Adrenal gland (tissue), 5 donors: ENCODE results near the gene ADH6.

Experiments used
- POLR2A ChIP-seq, 2 donors: fragments of 450-650 bp; IDR thresholded peaks; one replicate each; pipeline ENCODE4 v1.6.1; 2017; ENCODE audit warnings: antibody characterized with exemption in 2 of 2, mild to moderate bottlenecking in 2 of 2, moderate library complexity in 1 of 2
- TF ChIP-seq, protein P1 (sequence below), 6 experiments: fragments of 450-650 bp in 4 of 6; fragments of 200-600 bp in 2 of 6; sonication (generic) in 1 of 6; IDR thresholded peaks; 1 replicate in 5 of 6; 2 replicates in 1 of 6; pipeline versions ENCODE4 v1.5.1 to v1.8.0; 2016 to 2021; ENCODE audit warnings: antibody characterized with exemption in 6 of 6, mild to moderate bottlenecking in 2 of 6, moderate library complexity in 1 of 6
- donor health status: DM: no; HTN: no; CAD: no.

DNA sequence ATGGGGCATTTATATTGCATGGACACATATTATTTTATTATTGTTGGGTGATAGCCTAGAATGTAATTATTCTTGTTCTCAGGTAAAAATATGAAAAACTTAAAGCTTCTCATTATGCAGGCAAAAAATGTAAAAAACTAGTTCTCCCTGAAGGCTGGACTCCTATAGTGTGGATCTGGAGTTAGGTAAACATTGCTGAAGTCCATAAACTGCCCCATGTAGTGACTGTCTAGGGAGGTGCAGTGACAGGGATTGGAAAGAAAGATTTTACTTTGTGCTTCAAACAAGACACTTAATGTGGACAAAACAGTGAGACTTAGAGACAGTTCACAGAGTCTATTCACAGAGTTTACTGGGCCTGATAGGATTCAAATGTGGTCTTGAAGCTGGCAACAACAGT, 17.0 kb downstream of the ADH6 start:
- TF ChIP-seq, protein P1, sequence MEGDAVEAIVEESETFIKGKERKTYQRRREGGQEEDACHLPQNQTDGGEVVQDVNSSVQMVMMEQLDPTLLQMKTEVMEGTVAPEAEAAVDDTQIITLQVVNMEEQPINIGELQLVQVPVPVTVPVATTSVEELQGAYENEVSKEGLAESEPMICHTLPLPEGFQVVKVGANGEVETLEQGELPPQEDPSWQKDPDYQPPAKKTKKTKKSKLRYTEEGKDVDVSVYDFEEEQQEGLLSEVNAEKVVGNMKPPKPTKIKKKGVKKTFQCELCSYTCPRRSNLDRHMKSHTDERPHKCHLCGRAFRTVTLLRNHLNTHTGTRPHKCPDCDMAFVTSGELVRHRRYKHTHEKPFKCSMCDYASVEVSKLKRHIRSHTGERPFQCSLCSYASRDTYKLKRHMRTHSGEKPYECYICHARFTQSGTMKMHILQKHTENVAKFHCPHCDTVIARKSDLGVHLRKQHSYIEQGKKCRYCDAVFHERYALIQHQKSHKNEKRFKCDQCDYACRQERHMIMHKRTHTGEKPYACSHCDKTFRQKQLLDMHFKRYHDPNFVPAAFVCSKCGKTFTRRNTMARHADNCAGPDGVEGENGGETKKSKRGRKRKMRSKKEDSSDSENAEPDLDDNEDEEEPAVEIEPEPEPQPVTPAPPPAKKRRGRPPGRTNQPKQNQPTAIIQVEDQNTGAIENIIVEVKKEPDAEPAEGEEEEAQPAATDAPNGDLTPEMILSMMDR (IDR thresholded peaks at IDR 0.05): no peak
- TF ChIP-seq POLR2A (IDR thresholded peaks at IDR 0.05): no peak
